Subcutaneous adipose tissue (tissue), 4 donors: ENCODE measurements around the gene KDM7A. TPM values are rescaled to one million over a fixed set of nuclear protein-coding genes. Genes with fewer than 3 reads are reported as not detected.

ENCODE experiments used
- CTCF ChIP-seq: fragments of 450-650 bp; IDR thresholded peaks from one replicate; pipeline ENCODE4 v1.5.1; 2016; ENCODE audit warnings: low read depth, mild to moderate bottlenecking, control low read depth, antibody characterized with exemption, moderate library complexity
- total RNA-seq, 4 donors: library from RNA; depleted of rRNA; stranded (reverse); fragments of >200 nt; gene quantifications; one replicate each; pipeline ENCODE4 v1.1.0, GENCODE V29; 2016

The KDM7A gene
- total RNA-seq, 4 donors from 2014 or later = 26.6 to 46.5 (median 39.2) TPM

DNA sequence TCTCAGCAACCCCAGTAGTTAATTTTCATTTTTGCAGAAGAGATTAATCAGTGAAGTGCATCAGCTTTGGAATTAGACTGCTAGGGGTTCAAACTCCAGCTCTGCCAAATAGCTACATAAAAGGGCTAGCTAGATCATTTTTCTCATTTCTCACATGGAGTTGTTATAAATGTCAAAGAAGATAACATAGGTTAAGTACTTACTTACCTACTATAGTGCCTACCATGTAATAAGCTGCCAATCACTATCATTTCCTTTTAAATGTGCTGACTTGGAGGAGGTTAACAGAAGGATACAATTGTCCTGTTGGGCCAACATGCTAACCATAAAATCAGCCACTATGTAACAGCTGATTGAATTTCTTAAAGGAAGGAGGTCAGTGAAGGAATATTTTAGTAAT, 40.7 kb downstream of the KDM7A start:
- no peak for TF ChIP-seq CTCF

DNA sequence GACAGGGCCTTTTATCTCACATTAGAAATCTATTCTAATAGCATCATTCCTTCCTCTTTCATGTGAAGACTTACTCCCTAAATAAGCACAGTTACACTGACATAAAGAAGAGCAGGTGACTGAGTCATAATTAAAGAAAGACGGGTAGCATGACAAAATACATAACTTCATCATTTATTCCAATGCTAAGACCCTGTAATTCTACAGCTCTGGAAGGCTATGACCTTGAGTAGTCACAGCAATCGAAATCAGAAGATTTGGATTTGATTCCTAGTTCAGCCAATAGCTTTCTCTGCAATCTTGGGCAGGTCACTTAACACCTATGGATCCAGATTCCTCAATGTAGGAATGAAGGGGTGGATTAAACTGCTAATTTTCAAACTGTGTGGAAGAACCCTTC, 42.7 kb downstream of the KDM7A start:
- TF ChIP-seq CTCF = no peak

- no peak for TF ChIP-seq CTCF
These were observed 49.2 kb downstream of the KDM7A start for GRCh38 chr7:140127360-140128127.

DNA sequence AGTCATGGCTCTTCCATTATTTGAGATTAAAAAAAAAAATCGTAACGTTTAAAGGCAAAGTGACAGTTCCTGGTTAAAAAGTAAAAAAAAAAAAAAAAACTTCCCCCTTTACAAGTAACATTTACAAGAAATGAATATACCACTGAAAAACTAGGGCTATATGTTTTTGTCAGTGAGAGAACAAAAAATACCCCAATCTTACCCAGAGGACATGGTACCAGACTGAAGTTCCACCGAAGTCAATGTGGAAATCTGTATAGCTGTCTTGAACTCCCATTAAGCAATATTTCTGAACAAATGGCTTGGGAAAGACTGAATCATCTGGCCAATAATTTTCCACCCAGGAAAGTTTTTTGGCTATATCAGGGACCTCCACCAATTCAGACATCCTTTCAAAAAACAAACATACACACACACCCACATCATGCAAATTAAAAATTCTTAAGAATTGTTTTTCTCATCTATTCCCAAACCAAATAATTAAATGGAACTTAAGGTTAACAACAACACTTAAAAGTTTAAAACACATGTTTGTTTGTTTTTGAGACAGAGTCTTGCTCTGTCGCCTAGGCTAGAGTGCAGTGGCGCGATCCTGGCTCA, 50.2 kb downstream of the KDM7A start:
- TF ChIP-seq CTCF = no peak

DNA sequence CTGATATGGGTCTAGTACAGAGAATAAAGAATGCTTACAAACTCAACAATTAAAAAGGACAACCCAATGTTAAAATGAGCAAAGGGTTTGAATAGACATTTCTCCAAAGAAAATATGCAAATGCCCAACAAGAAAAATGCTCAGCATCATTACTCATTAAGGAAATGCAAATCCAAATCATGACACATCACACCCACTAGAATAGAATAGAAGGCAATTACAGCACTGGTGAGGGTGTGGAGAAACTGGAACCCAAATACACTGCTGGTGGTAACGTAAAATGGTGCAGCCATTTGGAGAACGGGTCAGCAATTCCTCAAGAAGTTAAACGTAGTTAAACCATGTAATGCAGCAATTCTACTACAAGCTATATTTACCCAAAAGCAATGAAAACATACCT, 53.8 kb downstream of the KDM7A start:
- no peak for TF ChIP-seq CTCF

DNA sequence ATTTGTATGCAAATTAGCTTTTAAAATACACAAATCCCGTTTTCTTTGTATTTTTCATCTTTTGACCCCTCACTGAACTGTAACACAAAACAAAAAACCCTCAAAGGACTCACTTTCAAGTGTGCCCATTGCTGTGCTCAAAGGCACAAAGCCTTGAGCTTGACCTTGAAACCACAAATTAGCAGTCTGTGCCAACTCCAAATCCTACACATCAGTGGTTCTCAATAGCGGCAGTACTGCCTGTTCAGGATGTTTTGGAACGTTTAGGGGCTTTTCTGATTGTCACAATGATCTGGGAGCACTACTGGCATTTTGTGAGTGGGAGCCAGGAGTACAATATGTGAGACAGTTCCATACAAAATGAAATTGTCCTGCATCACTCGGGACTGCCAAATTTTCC, 55.5 kb downstream of the KDM7A start:
- TF ChIP-seq CTCF = no peak

DNA sequence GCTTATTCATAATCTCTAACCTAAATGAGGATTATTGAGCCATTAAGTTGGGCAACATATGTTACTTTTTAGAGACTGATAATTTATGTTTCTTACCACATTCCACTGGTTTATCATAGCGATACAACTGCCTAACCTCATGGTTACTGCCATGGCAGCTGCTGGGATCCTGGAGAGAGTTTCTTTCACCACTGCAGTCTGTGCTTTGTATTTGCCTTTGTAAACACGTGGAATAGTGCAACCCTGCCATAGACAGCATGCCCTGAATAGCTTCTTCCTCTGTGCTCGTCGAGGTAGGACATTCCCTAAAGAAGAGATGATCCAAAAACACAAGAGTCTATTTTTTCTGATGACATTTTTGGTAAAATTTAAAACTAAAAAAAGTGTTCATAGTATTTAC, 80.3 kb downstream of the KDM7A start:
- no peak for TF ChIP-seq CTCF
